Measurements from ENCODE around the gene ZMIZ2. TPM values are rescaled to one million over a fixed set of nuclear protein-coding genes. Genes with fewer than 3 reads are reported as not detected.

The ZMIZ2 gene
- total and polyA plus RNA-seq, 9 of the 15 experiments (the other 6 are each of a cell fraction or from before 2014, with no cell fraction given), result 0.13 to 40.3 (median 4.9) TPM

DNA sequence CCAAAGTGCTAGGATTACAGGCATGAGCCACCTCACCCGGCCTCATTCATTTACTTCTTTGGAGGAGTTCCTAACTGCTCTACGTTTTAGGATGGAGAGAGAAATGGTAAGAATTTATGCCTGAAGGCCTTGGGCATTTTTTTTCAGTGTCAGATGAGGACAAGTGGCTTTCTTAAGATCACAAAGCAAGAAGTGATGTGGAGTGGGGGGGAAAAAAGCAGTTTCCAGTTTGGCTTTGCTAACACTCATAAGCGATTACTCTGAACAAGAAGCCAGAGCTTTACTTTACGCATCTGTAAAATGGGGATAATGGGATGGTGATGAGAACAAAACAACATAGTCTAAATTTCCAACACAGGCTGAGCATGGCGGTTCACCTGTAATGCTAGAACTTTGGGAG is 45.3 kb downstream of the ZMIZ2 start (continued):
- TF ChIP-seq ELF2 (CRISPR knock-in tag; IDR thresholded peaks at IDR 0.05) (no peak), KDM1A (IDR thresholded peaks at IDR 0.05) (peak; percentile 39 to 71; a peak in 3 of 4 replicates), ZEB2 (IDR thresholded peaks at IDR 0.05) (no peak), PRMT5 (CRISPR knock-in tag; IDR thresholded peaks at IDR 0.05) (no peak), KAT2B (IDR thresholded peaks at IDR 0.05; ENCODE audit: low read depth, low read length) (no peak), ZNF551 (CRISPR knock-in tag; IDR thresholded peaks at IDR 0.05) (no peak), SPI1 (IDR thresholded peaks at IDR 0.05; ENCODE audit: borderline replicate concordance, low read depth, low read length) (no peak), CHD4 (IDR thresholded peaks at IDR 0.05; ENCODE audit: insufficient read depth, insufficient replicate concordance, low read depth, low read length, poor library complexity, severe bottlenecking) (no peak), PHF8 (IDR thresholded peaks at IDR 0.05; ENCODE audit: borderline replicate concordance, low read length) (no peak), SNIP1 (IDR thresholded peaks at IDR 0.05; ENCODE audit: low read depth) (no peak), ZBTB17 (CRISPR knock-in tag; IDR thresholded peaks at IDR 0.05) (no peak), TRIM28 (IDR thresholded peaks at IDR 0.05) (no peak), FIP1L1 (IDR thresholded peaks at IDR 0.05; ENCODE audit: low read depth, low read length, poor library complexity, severe bottlenecking) (no peak), USF1 (CRISPR knock-in tag; IDR thresholded peaks at IDR 0.05) (no peak), HDAC2 (IDR thresholded peaks at IDR 0.05) (peak; percentile 61; the same call in 1 of the 2 replicates), EZH2 (IDR thresholded peaks at IDR 0.05; ENCODE audit: borderline replicate concordance, low read depth, low read length) (no peak), MAFF (IDR thresholded peaks at IDR 0.05; ENCODE audit: low read length) (no peak)
- TF ChIP-seq, protein P1, sequence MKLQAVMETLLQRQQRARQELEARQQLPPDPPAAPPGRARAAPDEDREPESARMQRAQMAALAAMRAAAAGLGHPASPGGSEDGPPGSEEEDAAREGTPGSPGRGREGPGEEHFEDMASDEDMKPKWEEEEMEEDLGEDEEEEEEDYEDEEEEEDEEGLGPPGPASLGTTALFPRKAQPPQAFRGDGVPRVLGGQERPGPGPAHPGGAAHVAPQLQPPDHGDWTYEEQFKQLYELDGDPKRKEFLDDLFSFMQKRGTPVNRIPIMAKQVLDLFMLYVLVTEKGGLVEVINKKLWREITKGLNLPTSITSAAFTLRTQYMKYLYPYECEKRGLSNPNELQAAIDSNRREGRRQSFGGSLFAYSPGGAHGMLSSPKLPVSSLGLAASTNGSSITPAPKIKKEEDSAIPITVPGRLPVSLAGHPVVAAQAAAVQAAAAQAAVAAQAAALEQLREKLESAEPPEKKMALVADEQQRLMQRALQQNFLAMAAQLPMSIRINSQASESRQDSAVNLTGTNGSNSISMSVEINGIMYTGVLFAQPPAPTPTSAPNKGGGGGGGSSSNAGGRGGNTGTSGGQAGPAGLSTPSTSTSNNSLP (IDR thresholded peaks at IDR 0.05; ENCODE audit: borderline replicate concordance, low read depth, low read length), result no peak
- TF ChIP-seq, protein P2, sequence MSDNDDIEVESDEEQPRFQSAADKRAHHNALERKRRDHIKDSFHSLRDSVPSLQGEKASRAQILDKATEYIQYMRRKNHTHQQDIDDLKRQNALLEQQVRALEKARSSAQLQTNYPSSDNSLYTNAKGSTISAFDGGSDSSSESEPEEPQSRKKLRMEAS (CRISPR knock-in tag; IDR thresholded peaks at IDR 0.05), result no peak
- TF ChIP-seq, protein P3, sequence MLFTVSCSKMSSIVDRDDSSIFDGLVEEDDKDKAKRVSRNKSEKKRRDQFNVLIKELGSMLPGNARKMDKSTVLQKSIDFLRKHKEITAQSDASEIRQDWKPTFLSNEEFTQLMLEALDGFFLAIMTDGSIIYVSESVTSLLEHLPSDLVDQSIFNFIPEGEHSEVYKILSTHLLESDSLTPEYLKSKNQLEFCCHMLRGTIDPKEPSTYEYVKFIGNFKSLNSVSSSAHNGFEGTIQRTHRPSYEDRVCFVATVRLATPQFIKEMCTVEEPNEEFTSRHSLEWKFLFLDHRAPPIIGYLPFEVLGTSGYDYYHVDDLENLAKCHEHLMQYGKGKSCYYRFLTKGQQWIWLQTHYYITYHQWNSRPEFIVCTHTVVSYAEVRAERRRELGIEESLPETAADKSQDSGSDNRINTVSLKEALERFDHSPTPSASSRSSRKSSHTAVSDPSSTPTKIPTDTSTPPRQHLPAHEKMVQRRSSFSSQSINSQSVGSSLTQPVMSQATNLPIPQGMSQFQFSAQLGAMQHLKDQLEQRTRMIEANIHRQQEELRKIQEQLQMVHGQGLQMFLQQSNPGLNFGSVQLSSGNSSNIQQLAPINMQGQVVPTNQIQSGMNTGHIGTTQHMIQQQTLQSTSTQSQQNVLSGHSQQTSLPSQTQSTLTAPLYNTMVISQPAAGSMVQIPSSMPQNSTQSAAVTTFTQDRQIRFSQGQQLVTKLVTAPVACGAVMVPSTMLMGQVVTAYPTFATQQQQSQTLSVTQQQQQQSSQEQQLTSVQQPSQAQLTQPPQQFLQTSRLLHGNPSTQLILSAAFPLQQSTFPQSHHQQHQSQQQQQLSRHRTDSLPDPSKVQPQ (CRISPR knock-in tag; IDR thresholded peaks at IDR 0.05; ENCODE audit: borderline replicate concordance), result no peak
- TF ChIP-seq, protein P4, sequence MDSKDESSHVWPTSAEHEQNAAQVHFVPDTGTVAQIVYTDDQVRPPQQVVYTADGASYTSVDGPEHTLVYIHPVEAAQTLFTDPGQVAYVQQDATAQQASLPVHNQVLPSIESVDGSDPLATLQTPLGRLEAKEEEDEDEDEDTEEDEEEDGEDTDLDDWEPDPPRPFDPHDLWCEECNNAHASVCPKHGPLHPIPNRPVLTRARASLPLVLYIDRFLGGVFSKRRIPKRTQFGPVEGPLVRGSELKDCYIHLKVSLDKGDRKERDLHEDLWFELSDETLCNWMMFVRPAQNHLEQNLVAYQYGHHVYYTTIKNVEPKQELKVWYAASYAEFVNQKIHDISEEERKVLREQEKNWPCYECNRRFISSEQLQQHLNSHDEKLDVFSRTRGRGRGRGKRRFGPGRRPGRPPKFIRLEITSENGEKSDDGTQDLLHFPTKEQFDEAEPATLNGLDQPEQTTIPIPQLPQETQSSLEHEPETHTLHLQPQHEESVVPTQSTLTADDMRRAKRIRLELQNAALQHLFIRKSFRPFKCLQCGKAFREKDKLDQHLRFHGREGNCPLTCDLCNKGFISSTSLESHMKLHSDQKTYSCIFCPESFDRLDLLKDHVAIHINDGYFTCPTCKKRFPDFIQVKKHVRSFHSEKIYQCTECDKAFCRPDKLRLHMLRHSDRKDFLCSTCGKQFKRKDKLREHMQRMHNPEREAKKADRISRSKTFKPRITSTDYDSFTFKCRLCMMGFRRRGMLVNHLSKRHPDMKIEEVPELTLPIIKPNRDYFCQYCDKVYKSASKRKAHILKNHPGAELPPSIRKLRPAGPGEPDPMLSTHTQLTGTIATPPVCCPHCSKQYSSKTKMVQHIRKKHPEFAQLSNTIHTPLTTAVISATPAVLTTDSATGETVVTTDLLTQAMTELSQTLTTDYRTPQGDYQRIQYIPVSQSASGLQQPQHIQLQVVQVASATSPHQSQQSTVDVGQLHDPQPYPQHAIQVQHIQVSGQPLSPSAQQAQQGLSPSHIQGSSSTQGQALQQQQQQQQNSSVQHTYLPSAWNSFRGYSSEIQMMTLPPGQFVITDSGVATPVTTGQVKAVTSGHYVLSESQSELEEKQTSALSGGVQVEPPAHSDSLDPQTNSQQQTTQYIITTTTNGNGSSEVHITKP (IDR thresholded peaks at IDR 0.05; ENCODE audit: partially characterized antibody), result no peak
